Stimulated activated CD4-positive, alpha-beta T cell treated with anti-CD3 and anti-CD28 coated beads, Interleukin-12 subunit alpha, Interleukin-12 subunit beta, amount 100 ng/mL, for 24 hours (primary cell): ENCODE data around the gene NR1I3.
A peak's percentile ranks its signal among the peaks of the same experiment; 100 is the strongest.
"Not testable (repeated sequence)": the region's sequence is repeated elsewhere in the genome, so short reads cannot be mapped to it uniquely, and the experiment has no call there.

ENCODE experiments used
- DNase-seq, 2 experiments: peaks; one replicate each; pipeline ENCODE4 v3.0.0-alpha.2; 2020; ENCODE audit warnings: low read depth in 2 of 2

The NR1I3 gene

GRCh38 chr1:161250100-161250499 is 12.1 kb upstream of the NR1I3 start:
- DNase-seq, result not testable (repeated sequence)

- DNase-seq, result no peak
These were observed 6.9 kb upstream of the NR1I3 start for GRCh38 chr1:161244888-161245287.

GRCh38 chr1:161242313-161242712 is 4.3 kb upstream of the NR1I3 start:
- no peak for DNase-seq

GRCh38 chr1:161241682-161242081 is 3.7 kb upstream of the NR1I3 start:
- DNase-seq, result no peak

DNA sequence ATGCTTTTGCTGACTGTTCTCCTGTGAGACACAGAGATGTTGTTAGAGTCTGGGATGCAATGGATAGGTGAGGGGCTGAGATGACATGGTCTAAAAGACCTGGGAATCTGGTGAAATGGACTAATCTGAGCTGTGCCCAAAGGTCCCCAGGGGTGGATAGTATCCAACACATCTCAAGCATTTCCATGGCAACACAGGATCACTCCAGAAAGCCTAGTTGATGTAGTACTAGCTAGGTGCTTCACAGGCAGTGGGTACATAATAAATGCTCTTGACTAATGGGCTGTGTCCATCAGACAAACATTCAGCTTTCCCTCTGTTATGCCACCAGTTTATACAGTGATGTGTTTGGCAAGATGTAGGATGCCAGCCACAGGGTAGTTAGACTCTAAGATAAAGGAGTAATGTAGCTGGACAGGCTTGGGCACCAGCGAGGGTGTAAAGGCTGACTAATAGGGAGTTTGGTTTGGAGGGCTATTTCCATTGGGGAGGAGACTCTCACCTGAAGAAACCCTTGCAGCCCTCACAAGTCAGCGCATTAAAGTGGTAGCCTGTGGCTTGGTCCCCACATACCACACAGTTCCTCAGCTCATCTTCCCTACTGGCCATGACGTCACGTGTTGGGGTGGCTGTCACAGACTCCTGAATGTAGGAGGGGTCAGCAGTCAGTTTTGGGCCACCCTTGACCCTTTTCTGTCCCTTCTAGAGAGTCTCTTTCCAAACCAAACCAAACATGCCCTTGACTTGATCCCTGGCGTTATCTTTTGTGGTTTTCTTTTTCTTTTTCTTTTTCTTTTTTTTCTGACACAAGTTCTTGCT is 1.8 kb downstream of the NR1I3 start:
- DNase-seq, result no peak

GRCh38 chr1:161233102-161233501 is 4.9 kb downstream of the NR1I3 start:
- no peak for DNase-seq

DNA sequence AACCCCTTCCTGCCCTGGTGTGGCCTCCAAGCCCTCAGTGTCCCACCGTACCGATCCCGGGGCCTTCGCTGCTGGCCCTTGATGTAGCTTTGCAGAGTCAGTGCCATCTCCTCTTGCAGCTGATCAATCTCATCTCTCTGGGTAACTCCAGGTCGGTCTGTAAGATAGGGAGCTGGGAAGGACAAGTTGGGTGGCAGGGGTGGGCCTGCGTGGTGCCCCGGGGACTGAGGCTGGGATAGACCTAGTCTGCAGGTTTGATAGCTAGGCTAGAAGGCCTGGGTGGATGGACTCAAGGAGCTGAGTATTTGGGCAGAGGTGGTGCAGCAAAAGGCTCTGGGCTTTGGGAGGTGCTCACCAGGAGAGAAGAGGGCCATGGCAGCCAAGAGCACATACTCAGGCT is 7.2 kb downstream of the NR1I3 start:
- DNase-seq, result no peak

GRCh38 chr1:161229896-161230295 is 8.1 kb downstream of the NR1I3 start:
- DNase-seq, result no peak

- no peak for DNase-seq
These were observed 10.0 kb downstream of the NR1I3 start for GRCh38 chr1:161228032-161228431.

GRCh38 chr1:161227196-161227871 is 10.7 kb downstream of the NR1I3 start:
- peak; percentile 72 to 91 for DNase-seq

DNA sequence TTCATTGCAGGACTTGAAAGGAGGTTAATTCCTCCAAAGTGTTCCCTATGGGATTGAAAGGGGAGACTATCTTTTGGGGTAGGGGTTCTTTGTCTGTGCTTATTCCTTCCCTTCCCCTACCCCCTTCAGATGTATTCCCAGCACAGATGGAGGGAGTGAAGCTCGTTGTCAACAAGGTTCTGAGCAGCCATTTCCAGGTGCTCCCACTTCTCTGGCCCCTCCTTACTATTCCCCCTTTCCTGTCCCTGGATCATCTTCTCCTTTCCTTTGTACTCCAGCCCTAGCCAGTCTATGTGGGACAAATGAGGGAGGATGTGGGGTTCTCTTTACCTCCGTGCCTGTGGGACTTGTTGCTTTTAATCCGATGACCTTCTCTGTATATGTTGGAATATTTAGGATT is 11.2 kb downstream of the NR1I3 start:
- DNase-seq, result no peak

DNA sequence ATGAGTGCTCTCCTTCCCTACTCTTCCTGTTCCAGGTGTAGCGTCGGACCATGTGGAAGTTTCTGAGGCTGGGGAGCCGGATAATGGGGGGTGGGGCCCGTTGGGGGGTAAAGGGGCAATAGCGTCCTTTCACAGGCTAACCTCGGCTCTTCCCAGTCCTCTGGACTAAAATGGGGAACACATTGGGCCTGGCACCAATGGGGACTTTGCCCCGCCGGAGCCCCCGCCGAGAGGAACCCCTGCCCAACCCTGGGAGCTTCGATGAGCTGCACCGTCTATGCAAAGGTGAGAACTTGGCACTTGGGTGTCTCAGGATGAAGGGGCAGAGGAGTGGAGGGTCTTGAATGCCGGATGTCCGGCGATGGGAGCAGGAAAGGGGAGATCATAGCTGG is 11.7 kb downstream of the NR1I3 start:
- no peak for DNase-seq

DNA sequence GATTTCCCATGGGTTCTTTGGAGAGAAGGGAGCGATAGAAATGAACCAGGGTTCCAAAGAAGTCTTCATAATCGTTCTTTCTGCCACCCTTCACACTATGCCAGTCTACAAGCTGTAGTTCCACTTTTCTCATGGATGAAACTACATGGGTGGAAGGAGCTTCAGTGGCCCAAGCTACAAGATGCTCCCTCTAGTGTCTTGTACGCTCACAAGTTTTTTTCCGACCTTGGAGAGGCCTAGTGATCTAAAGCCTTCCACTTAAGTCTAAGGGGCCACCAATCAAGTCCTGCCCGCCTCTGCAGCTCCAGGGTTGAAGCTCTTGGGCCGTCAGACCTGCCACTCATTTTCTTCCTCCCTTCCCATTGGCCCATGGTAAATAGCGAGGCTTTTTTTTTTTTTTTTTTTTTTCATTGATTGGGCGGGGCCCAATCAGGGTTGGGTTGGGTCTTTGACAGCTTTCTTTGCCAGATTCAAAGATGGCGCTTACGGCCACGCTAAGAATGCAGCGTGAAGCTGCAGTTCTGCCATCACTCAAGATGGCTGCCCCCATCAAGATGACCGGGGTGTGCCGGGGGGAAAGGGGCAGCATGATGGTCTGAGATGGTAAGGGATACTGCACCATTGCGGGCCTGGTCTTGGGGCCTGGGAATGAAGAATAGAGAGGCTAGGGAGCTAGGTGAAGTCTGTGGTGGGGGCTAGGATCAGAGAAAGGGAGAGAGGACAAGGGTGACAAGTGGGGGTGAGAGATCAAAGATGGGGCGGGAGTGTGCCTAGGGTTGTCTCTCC is 12.3 kb downstream of the NR1I3 start, which contains the start of gene TOMM40L:
Gene TOMM40L (plus strand): TSS at position 527 of the 786 bp plus-strand sequence. CDS start 430 bp downstream, outside the sequence.
- peak; percentile 73 to 82 for DNase-seq

GRCh38 chr1:161225178-161225533 is 12.8 kb downstream of the NR1I3 start:
- no peak for DNase-seq

DNA sequence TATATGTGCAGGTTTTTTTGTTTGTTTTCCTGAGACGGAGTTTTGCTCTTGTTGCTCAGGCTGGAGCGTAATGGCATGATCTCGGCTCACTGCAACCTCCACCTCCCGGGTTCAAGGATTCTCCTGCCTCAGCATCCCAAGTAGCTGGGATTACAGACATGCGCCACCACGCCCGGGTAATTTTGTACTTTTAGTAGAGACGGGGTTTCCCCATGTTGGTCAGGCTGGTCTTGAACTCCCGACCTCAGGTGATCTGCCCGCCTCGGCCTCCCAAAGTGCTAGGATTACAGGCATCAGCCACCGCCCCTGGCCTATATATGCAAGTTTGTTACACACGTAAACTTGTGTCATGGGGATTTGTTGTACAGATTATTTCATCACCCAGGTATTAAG is 13.3 kb downstream of the NR1I3 start:
- DNase-seq, result not testable (repeated sequence)

GRCh38 chr1:161223805-161224694 is 14.0 kb downstream of the NR1I3 start:
- no peak for DNase-seq

DNA sequence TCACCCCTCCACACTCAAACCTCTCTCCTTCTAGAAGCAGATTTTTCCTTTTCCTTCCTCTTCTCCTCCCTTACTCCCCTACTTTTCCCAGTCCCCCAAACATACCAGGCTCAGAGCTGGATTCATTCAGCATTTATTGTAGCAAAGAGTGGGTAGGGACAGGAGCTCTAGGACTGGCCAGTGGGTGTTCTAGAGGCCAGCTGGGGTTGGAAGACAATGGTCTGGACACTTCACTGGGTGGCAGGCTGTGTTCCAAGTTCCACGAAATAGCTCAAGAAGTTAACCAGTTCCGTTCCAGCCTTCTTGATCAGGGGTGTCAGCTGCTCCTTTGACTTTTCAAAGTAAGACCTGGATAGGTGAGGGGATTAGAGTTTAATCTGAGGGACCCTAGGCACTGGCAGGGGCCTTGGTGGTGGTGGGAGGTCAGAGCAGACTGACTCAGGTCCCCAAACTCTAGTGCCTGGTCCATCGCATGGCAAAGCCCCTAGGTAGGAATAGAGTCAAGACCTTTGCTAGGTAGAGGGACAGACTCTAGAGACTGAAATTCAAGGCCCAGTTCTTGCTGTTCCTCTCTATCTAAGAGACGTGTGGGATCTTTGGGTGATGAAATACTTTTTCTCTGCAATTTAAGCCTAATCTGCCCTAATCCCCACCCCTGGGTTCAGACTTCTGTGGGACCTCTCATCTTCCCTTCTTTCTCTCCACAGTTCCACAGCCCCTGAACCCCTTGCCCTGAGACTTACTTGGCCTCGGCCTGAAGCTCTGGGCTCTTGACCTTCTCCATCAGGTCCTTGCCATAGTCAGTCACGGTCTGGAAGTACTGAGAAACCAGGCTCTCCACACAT is 15.6 kb downstream of the NR1I3 start:
- DNase-seq, result no peak

- no peak for DNase-seq
These were observed 18.0 kb downstream of the NR1I3 start for GRCh38 chr1:161220002-161220401.

DNA sequence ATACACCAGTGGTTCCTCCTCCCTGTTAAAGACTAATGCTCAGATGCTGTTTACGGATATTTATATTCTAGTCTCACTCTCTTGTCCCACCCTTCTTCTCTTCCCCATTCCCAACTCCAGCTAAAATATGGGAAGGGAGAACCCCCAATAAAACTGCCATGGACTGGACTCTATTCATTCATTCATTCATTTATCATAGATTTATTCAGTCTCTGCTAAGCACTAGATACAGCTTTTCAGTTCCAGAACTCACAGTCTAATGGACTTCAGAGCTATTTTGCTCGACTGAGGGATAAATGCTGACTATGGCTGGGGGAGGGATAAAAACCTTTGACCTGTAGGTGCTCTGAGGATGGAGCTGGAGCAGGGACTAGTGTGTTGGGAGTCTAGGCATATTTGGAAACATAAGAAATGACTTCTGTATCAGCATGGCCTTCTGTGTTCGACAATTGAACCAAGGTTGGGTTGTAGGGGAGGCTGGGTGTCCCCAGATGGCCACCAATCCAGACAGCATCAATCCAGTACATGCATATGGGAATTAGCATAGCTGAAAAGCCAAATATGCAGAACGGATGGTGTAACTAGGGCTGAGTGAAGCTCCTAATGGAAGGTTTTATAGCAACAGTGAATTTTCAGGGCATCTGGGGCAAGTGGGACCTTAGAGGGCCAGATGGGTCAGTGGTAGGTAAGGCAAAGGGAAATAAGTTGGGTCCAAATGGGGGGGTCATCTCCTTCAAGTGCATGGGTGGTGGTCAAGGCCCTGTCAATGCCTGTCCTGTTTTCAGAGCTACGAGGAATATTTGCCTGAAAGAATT is 18.7 kb downstream of the NR1I3 start:
- no peak for DNase-seq
